22Rv1 (cell line): ENCODE data around the gene CRYAB.

Experiments used
- H3K27ac ChIP-seq: fragments of 450-650 bp; 2 replicates; pipeline ENCODE4 v1.5.1; 2017
- ZFX ChIP-seq: fragments of 450-650 bp; IDR thresholded peaks from 2 replicates; pipeline ENCODE4 v1.6.1; 2017; ENCODE audit warnings: antibody characterized with exemption, borderline replicate concordance
- TF ChIP-seq, protein P1 (sequence below): fragments of 450-650 bp; IDR thresholded peaks from 2 replicates; pipeline ENCODE4 v1.5.1; 2017; ENCODE audit warnings: mild to moderate bottlenecking

The CRYAB gene

DNA sequence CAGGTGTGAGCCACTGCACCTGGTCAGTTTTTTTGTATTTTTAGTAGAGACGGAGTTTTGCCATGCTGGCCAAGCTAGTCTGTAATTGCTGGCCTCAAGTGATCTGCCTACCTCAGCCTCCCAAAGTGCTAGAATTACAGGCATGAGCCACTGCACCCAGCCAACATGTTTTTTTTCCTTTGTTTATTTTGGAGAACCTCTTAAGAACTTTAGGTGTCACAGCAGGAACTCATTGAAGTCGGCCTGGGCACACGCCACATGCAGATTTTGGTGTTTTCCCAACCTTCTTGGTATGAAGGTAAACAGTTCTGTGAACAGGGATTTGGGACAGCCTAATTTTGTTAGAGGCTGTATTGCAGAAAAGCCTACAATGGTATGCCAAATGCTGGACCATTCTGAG lies 34.9 kb upstream of the CRYAB start:
- no peak for TF ChIP-seq ZFX
- H3K27ac ChIP-seq: no peak overlapping the region

DNA sequence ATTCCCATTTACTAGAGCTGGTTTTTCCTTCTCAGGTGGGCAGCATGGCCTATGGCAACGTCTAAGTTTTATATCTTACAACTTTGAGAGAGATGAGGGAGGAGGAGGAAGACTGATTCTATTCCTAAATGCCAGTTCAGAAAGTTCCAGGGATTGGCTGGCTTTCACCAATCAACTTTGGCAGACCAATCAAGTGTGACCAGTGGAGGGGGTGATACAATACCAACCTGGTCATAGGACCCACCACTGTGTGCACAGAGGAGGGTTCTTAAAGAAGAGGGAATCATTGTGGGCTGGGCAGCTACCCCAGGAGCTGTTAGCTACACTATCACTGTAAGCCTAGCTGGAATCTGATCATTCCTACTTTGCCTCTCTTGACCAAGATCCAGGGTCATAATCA lies 33.6 kb upstream of the CRYAB start:
- TF ChIP-seq, protein P1, sequence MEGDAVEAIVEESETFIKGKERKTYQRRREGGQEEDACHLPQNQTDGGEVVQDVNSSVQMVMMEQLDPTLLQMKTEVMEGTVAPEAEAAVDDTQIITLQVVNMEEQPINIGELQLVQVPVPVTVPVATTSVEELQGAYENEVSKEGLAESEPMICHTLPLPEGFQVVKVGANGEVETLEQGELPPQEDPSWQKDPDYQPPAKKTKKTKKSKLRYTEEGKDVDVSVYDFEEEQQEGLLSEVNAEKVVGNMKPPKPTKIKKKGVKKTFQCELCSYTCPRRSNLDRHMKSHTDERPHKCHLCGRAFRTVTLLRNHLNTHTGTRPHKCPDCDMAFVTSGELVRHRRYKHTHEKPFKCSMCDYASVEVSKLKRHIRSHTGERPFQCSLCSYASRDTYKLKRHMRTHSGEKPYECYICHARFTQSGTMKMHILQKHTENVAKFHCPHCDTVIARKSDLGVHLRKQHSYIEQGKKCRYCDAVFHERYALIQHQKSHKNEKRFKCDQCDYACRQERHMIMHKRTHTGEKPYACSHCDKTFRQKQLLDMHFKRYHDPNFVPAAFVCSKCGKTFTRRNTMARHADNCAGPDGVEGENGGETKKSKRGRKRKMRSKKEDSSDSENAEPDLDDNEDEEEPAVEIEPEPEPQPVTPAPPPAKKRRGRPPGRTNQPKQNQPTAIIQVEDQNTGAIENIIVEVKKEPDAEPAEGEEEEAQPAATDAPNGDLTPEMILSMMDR: no peak
- no peak for TF ChIP-seq ZFX
- H3K27ac ChIP-seq: no peak overlapping the region

DNA sequence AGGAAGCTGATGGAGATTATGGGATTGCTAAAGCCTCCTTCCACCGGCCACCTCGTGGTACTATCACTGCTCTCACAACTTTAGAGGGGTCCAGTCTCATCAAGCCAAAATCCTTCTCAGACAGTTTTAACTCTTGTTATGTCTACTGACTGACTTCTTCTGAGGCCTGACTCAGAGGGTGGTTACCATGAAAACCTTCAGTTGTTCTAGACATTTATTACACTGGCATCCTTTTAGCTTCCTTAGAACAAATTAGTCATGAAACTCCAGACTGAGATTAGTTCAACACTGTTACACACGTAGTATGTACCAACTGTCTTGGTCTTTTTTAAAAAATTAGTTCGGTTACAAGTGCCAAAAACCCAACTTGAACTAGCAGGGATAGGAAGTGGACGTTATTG lies 33.1 kb upstream of the CRYAB start:
- H3K27ac ChIP-seq: no peak overlapping the region
- TF ChIP-seq, protein P1: no peak
- TF ChIP-seq ZFX: no peak

DNA sequence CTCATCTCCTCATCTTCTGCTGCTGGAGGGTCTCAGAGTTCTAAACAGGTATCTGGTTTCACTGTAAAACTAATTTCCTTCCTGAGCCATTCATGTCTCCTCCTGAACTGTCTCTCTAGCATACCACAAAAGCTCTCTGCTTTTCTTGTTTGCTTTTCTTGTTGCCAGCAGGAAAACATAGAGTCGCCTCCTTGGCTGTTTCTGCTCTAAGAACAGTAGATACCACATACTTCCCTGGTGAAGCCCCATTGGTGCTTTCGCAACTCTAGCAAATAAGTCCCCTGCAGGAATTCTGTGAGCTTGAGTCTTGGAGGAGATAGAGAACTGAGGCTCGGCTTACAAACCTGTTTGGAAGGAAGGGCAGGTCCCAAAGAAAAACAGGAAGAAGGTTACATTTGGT lies 32.6 kb upstream of the CRYAB start:
- H3K27ac ChIP-seq: no peak overlapping the region
- TF ChIP-seq ZFX: no peak
- TF ChIP-seq, protein P1: no peak

DNA sequence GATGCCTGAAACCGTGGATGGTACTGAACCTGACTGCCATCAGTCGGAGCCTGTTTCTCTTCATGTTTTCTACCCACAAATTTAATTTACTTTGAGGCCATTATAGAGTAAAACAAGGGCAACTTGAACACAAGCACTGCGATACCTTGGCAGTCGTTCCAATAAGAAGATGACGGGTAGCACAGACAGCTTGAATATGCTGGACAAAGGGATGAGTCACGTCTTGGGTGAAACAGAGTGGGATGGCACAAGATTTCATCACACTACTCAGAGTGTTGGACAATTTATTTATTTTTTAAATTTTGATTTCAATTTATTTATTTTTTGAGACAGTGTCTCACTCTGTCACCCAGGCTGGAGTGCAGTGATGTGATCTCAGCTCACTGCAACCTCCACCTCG lies 31.3 kb upstream of the CRYAB start:
- H3K27ac ChIP-seq: no peak overlapping the region
- TF ChIP-seq, protein P1: no peak
- no peak for TF ChIP-seq ZFX

DNA sequence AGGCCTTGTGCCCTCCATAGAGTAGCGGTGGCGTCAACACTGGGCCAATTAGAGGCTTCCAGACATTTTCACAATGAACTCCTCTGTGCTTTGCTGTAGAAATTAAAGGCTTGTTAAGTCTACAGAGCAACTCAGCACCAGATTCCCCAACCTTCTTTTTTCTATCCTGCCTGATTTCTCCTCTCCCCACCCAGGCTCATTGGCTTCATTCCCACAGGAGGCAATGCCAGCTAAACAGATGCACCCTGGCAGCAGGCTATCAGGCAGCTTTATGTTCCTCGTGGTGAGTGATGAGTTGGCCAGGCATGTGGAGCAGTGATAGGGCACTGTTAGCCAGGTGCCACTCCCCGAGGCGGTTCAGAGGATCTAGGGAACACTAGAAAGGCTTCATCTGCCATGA lies 30.4 kb upstream of the CRYAB start:
- TF ChIP-seq ZFX: no peak
- TF ChIP-seq, protein P1: no peak
- H3K27ac ChIP-seq: no peak overlapping the region

DNA sequence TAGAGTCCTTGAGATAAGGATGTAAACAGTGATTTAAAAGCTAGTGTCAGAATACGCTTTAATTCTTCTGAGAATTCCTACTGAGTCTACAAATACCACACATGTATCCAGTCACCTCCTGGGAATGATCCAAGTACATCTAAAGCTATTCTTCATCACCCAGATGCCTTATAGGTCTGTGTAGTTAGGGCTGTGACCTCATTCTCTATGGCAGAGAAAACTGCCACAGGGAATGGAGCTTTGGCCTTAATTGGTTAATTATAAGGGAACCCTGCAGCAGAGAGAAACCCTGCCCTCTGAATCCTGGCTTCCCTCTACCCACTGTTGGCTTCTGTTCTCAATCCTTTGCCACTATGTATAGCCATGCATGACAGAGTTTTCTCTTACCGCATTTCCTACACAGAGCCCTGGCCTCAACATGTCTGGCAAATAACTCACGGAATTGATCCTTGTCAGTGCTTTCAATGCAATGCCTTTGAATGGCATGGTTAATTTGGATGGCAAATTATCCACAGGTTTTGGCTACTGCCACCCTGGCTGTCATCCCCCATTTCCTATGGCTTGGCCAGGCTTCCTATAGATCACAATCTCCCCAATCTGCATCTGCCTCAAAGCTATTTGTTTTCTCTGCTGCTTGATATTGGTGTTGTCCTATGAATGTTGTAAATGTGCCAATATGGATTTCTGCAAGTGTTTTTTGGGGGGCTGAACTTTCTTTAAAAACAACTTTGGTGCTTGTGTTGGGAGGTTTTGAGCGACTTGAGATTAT lies 28.4 kb upstream of the CRYAB start:
- TF ChIP-seq ZFX: no peak
- TF ChIP-seq, protein P1: no peak
- H3K27ac ChIP-seq: no peak overlapping the region
